WTC11 (cell line): ENCODE results near the gene ATG7. TPM values are rescaled to one million over a fixed set of nuclear protein-coding genes. Genes with fewer than 3 reads are reported as not detected.
"Not testable (repeated sequence)": the region's sequence is repeated elsewhere in the genome, so short reads cannot be mapped to it uniquely, and the experiment has no call there.

ENCODE experiments used
- ATAC-seq: fragments of 200-7000 bp; cut with Tn5 transposase; 2 replicates; pipeline ENCODE4 v1.10.0; 2021; ENCODE audit warnings: mild to moderate bottlenecking, moderate library complexity
- CTCF ChIA-PET: fragments of 300-600 bp; sonication (Branson Sonifier 250); formaldehyde crosslinking; loops from one replicate; lab custom pipeline; 2021; ENCODE audit warnings: antibody characterized with exemption; lab: Charles Lee
- POLR2A ChIA-PET: fragments of 350-600 bp; sonication (Branson Sonifier 250); formaldehyde crosslinking; loops from one replicate; lab custom pipeline; 2021; ENCODE audit warnings: antibody characterized with exemption; lab: Charles Lee
- DNase-seq: peaks from one replicate; pipeline ENCODE4 v3.0.0; 2021; ENCODE audit warnings: low spot score
- H3K27ac Mint-ChIP-seq: 2 replicates; pipeline ENCODE4 v1.8.0; 2021; ENCODE audit warnings: mixed read lengths
- H3K27me3 Mint-ChIP-seq: 2 replicates; pipeline ENCODE4 v1.8.0; 2021; ENCODE audit warnings: low read depth, mild to moderate bottlenecking, moderate library complexity, mixed read lengths
- H3K36me3 Mint-ChIP-seq: 2 replicates; pipeline ENCODE4 v1.8.0; 2021; ENCODE audit warnings: mixed read lengths
- H3K4me1 Mint-ChIP-seq: 2 replicates; pipeline ENCODE4 v1.8.0; 2022; ENCODE audit warnings: mixed read lengths
- H3K4me3 Mint-ChIP-seq: 2 replicates; pipeline ENCODE4 v1.8.0; 2021; ENCODE audit warnings: mild to moderate bottlenecking, moderate library complexity, mixed read lengths
- H3K9me3 Mint-ChIP-seq: 2 replicates; pipeline ENCODE4 v1.8.0; 2021; ENCODE audit warnings: mixed read lengths
- CBFB ChIP-seq: sonication (generic); formaldehyde crosslinking; IDR thresholded peaks from 2 replicates; pipeline ENCODE4 v1.8.1; 2022; ENCODE audit warnings: mild to moderate bottlenecking, low read depth, missing genetic modification reagents
- CREB1 ChIP-seq: sonication (generic); formaldehyde crosslinking; IDR thresholded peaks from 2 replicates; pipeline ENCODE4 v1.8.0; 2023; ENCODE audit warnings: mild to moderate bottlenecking, missing genetic modification reagents
- CREM ChIP-seq: sonication (generic); formaldehyde crosslinking; IDR thresholded peaks from 2 replicates; pipeline ENCODE4 v1.8.1; 2022; ENCODE audit warnings: mild to moderate bottlenecking, missing genetic modification reagents, moderate library complexity
- ETV6 ChIP-seq: sonication (generic); formaldehyde crosslinking; IDR thresholded peaks from 2 replicates; pipeline ENCODE4 v1.8.1; 2022; ENCODE audit warnings: mild to moderate bottlenecking, missing genetic modification reagents
- FOXJ3 ChIP-seq: sonication (generic); formaldehyde crosslinking; IDR thresholded peaks from 2 replicates; pipeline ENCODE4 v1.9.0; 2021; ENCODE audit warnings: missing genetic modification reagents, mild to moderate bottlenecking, borderline replicate concordance
- JAZF1 ChIP-seq: fragments of 250-450 bp; sonication (Bioruptor Pico); IDR thresholded peaks from 2 replicates; pipeline ENCODE4 v1.9.0; 2021; ENCODE audit warnings: moderate library complexity, mild to moderate bottlenecking, inconsistent platforms
- MYBL2 ChIP-seq: sonication (generic); formaldehyde crosslinking; IDR thresholded peaks from 2 replicates; pipeline ENCODE4 v1.8.1; 2023; ENCODE audit warnings: mild to moderate bottlenecking, moderate library complexity, missing genetic modification reagents
- NFATC4 ChIP-seq: fragments of 250-450 bp; sonication (Bioruptor Pico); IDR thresholded peaks from 2 replicates; pipeline ENCODE4 v1.9.0; 2021; ENCODE audit warnings: mild to moderate bottlenecking
- NR1H2 ChIP-seq: sonication (generic); formaldehyde crosslinking; IDR thresholded peaks from 2 replicates; pipeline ENCODE4 v1.9.0; 2021; ENCODE audit warnings: mild to moderate bottlenecking, moderate library complexity, missing genetic modification reagents
- OVOL2 ChIP-seq: fragments of 250-450 bp; sonication (Bioruptor Pico); IDR thresholded peaks from 2 replicates; pipeline ENCODE4 v1.9.0; 2021; ENCODE audit warnings: mild to moderate bottlenecking, borderline replicate concordance
- PRRX2 ChIP-seq: fragments of 250-450 bp; sonication (Bioruptor Pico); IDR thresholded peaks from 2 replicates; pipeline ENCODE4 v1.8.0; 2021; ENCODE audit warnings: mild to moderate bottlenecking
- RELA ChIP-seq: sonication (generic); formaldehyde crosslinking; IDR thresholded peaks from 2 replicates; pipeline ENCODE4 v1.8.1; 2022; ENCODE audit warnings: missing genetic modification reagents, mild to moderate bottlenecking, borderline replicate concordance
- SOX15 ChIP-seq: fragments of 250-450 bp; sonication (Bioruptor Pico); IDR thresholded peaks from 2 replicates; pipeline ENCODE4 v1.9.0; 2021; ENCODE audit warnings: mild to moderate bottlenecking
- total RNA-seq: library from RNA; stranded (reverse); gene quantifications from 3 replicates; pipeline ENCODE4 v1.2.3, GENCODE V29; 2021
- TF ChIP-seq, protein P1 (sequence below): sonication (generic); formaldehyde crosslinking; IDR thresholded peaks from 2 replicates; pipeline ENCODE4 v1.8.0; 2022; ENCODE audit warnings: mild to moderate bottlenecking, missing genetic modification reagents
- TF ChIP-seq, protein P2 (sequence below): sonication (generic); formaldehyde crosslinking; IDR thresholded peaks from 2 replicates; pipeline ENCODE4 v1.8.0; 2022; ENCODE audit warnings: mild to moderate bottlenecking, missing genetic modification reagents
- TF ChIP-seq, protein P3 (sequence below): fragments of 250-450 bp; sonication (Bioruptor Pico); IDR thresholded peaks from 2 replicates; pipeline ENCODE4 v1.9.0; 2021; ENCODE audit warnings: moderate library complexity, mild to moderate bottlenecking, inconsistent platforms, borderline replicate concordance
- TF ChIP-seq, protein P4 (sequence below): sonication (generic); formaldehyde crosslinking; conservative IDR thresholded peaks from 2 replicates; pipeline ENCODE4 v1.8.1; 2023; ENCODE audit warnings: mild to moderate bottlenecking, low read depth, missing genetic modification reagents, moderate library complexity
- TF ChIP-seq, protein P5 (sequence below): sonication (generic); formaldehyde crosslinking; IDR thresholded peaks from 2 replicates; pipeline ENCODE4 v1.8.1; 2023; ENCODE audit warnings: mild to moderate bottlenecking, missing genetic modification reagents, moderate library complexity

The ATG7 gene
- total RNA-seq, 1 experiment from 2014 or later = 17.5 TPM

DNA sequence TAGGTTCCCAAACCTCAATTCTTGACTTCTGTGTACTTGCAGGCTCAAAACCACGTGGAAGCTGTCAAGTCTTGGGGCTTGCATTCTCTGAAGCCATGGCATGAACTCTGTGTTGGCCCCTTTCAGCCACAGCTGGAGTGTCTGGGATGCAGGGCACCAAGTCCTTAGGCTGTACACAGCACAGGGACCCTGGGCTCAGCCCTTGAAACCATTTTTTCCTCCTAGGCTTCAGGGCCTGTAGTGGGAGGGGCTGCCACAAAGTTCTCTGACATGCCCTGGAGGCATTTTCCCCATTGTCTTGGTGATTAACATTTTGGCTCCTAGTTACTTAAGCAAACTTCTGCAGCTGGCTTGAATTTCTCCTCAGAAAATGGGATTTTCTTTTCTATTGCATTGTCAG is 135.4 kb downstream of the ATG7 start (continued):
- TF ChIP-seq CBFB (CRISPR knock-in tag) = no peak
- TF ChIP-seq, all 79 proteins: peak for 0

DNA sequence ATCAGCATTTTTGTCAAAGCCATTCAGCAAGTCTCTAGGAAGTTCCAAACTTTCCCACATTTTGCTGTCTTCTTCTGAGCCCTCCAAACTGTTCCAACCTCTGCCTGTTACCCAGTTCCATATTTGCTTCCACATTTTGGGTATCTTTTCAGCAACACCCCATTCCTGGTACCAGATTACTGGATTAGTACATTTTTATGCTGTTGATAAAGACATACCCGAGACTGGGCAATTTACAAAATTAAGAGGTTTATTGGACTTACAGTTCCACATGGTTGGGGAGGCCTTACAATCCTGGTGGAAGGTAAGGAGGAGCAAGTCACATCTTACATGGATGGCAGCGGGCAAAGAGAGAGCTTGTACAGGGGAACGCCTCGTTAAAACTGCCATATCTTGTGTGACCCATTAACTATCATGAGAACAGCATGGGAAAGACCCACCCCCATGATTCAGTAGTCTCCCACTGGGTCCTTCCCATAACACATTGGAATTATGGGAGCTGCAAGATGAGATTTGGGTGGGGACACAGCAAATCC is 136.2 kb downstream of the ATG7 start:
- ATAC-seq, POLR2A ChIA-PET, H3K4me3 Mint-ChIP-seq, CTCF ChIA-PET, H3K4me1 Mint-ChIP-seq, H3K27ac Mint-ChIP-seq, DNase-seq, H3K27me3 Mint-ChIP-seq: not testable (repeated sequence)
- peaks cover 55% of the 10 kb centered on the region for H3K9me3 Mint-ChIP-seq
- peaks cover 48% of the 10 kb centered on the region for H3K36me3 Mint-ChIP-seq

DNA sequence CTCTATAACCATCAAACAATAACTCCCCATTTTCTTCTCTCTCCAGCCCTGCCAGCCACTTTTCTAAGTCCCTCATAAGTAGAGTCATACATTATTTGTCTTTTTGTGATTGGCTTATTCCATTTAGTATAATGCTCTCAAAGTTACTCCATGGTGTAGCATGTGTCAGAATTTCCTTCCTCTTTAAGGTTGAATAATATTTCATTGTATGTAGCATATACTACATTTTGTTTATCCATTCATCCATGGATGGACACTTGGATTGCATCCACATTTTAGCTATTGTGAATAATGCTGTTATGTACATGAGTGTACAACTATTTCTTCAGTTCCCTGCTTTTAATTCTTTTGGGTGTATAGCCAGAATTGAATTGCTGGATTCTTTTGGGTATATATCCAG is 138.4 kb downstream of the ATG7 start:
- TF ChIP-seq, protein P1, sequence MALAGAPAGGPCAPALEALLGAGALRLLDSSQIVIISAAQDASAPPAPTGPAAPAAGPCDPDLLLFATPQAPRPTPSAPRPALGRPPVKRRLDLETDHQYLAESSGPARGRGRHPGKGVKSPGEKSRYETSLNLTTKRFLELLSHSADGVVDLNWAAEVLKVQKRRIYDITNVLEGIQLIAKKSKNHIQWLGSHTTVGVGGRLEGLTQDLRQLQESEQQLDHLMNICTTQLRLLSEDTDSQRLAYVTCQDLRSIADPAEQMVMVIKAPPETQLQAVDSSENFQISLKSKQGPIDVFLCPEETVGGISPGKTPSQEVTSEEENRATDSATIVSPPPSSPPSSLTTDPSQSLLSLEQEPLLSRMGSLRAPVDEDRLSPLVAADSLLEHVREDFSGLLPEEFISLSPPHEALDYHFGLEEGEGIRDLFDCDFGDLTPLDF (CRISPR knock-in tag) = no peak
- TF ChIP-seq, protein P2, sequence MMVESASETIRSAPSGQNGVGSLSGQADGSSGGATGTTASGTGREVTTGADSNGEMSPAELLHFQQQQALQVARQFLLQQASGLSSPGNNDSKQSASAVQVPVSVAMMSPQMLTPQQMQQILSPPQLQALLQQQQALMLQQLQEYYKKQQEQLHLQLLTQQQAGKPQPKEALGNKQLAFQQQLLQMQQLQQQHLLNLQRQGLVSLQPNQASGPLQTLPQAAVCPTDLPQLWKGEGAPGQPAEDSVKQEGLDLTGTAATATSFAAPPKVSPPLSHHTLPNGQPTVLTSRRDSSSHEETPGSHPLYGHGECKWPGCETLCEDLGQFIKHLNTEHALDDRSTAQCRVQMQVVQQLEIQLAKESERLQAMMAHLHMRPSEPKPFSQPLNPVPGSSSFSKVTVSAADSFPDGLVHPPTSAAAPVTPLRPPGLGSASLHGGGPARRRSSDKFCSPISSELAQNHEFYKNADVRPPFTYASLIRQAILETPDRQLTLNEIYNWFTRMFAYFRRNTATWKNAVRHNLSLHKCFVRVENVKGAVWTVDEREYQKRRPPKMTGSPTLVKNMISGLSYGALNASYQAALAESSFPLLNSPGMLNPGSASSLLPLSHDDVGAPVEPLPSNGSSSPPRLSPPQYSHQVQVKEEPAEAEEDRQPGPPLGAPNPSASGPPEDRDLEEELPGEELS (CRISPR knock-in tag) = no peak
- no peak for TF ChIP-seq FOXJ3 (CRISPR knock-in tag)
- no peak for TF ChIP-seq CREB1 (CRISPR knock-in tag)
- TF ChIP-seq, protein P3, sequence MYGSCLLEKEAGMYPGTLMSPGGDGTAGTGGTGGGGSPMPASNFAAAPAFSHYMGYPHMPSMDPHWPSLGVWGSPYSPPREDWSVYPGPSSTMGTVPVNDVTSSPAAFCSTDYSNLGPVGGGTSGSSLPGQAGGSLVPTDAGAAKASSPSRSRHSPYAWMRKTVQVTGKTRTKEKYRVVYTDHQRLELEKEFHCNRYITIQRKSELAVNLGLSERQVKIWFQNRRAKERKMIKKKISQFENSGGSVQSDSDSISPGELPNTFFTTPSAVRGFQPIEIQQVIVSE = no peak
- TF ChIP-seq MYBL2 (CRISPR knock-in tag) = no peak
- TF ChIP-seq, protein P4, sequence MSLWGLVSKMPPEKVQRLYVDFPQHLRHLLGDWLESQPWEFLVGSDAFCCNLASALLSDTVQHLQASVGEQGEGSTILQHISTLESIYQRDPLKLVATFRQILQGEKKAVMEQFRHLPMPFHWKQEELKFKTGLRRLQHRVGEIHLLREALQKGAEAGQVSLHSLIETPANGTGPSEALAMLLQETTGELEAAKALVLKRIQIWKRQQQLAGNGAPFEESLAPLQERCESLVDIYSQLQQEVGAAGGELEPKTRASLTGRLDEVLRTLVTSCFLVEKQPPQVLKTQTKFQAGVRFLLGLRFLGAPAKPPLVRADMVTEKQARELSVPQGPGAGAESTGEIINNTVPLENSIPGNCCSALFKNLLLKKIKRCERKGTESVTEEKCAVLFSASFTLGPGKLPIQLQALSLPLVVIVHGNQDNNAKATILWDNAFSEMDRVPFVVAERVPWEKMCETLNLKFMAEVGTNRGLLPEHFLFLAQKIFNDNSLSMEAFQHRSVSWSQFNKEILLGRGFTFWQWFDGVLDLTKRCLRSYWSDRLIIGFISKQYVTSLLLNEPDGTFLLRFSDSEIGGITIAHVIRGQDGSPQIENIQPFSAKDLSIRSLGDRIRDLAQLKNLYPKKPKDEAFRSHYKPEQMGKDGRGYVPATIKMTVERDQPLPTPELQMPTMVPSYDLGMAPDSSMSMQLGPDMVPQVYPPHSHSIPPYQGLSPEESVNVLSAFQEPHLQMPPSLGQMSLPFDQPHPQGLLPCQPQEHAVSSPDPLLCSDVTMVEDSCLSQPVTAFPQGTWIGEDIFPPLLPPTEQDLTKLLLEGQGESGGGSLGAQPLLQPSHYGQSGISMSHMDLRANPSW (CRISPR knock-in tag) = no peak
- TF ChIP-seq CREM = no peak
- TF ChIP-seq, protein P5, sequence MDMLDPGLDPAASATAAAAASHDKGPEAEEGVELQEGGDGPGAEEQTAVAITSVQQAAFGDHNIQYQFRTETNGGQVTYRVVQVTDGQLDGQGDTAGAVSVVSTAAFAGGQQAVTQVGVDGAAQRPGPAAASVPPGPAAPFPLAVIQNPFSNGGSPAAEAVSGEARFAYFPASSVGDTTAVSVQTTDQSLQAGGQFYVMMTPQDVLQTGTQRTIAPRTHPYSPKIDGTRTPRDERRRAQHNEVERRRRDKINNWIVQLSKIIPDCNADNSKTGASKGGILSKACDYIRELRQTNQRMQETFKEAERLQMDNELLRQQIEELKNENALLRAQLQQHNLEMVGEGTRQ (CRISPR knock-in tag) = no peak
- no peak for TF ChIP-seq OVOL2 (CRISPR knock-in tag)
- no peak for TF ChIP-seq ETV6 (CRISPR knock-in tag)
- no peak for TF ChIP-seq PRRX2 (CRISPR knock-in tag)
- no peak for TF ChIP-seq RELA (CRISPR knock-in tag)
- no peak for TF ChIP-seq NR1H2 (CRISPR knock-in tag)
- TF ChIP-seq SOX15 = no peak
- TF ChIP-seq JAZF1 (CRISPR knock-in tag) = no peak
- no peak for TF ChIP-seq NFATC4 (CRISPR knock-in tag)
- no peak for DNase-seq
- no peak overlapping the region for H3K27ac Mint-ChIP-seq
- H3K27me3 Mint-ChIP-seq = no peaks in the 10 kb centered on the region
- no peak for ATAC-seq
- POLR2A ChIA-PET = no interaction called here
- CTCF ChIA-PET = no interaction called here
- H3K9me3 Mint-ChIP-seq = peaks cover 56% of the 10 kb centered on the region
- no peak overlapping the region for H3K4me3 Mint-ChIP-seq
- H3K4me1 Mint-ChIP-seq = no peaks in the 10 kb centered on the region
- peaks cover 50% of the 10 kb centered on the region for H3K36me3 Mint-ChIP-seq
